ENCODE results near the gene ENSA. TPM values are rescaled to one million over a fixed set of nuclear protein-coding genes. Genes with fewer than 3 reads are reported as not detected.

The ENSA gene
- total and polyA plus RNA-seq, 2 donors from 2014 or later = 172 to 193 TPM

GRCh38 chr1:150579110-150579944 is 50.1 kb downstream of the ENSA start, which contains the start of gene MCL1:
TSS of gene MCL1 (minus strand) at chr1:150579610. CDS start at chr1:150579530, 80 bp downstream.
- FAIRE-seq = no peak
- H3K27ac ChIP-seq (ENCODE audit: low read depth in 2 of 2, low read length in 2 of 2) = peak within 1 kb of the TSS; percentile 100
- no peaks in the 10 kb centered on the region for H3K27me3 ChIP-seq (ENCODE audit: control insufficient read depth, insufficient read depth, low read length)
- peak; percentile 19 for TF ChIP-seq CTCF (IDR thresholded peaks at IDR 0.05; ENCODE audit: borderline replicate concordance, extremely low read depth, insufficient read depth)
- DNase-seq = peak; percentile 96 to 98 (median 97)
- H3K9me3 ChIP-seq (ENCODE audit: control insufficient read depth in 2 of 3, insufficient read depth in 1 of 3, low read length in 3 of 3) = no peaks in the 10 kb centered on the region
- peak within 1 kb of the TSS; percentile 98 to 100 (median 98) for H3K9ac ChIP-seq (ENCODE audit: low read length in 3 of 3)
- peak within 1 kb of the TSS; percentile 96 to 99 (median 97) for H3K4me3 ChIP-seq (ENCODE audit: low read length in 3 of 3)
- peaks cover 14 to 44% (median 24%) of the 10 kb centered on the region in 3 donors for H3K36me3 ChIP-seq (ENCODE audit: control insufficient read depth in 2 of 3, insufficient read depth in 3 of 3, low read length in 3 of 3)
- intact Hi-C loops (cut with DNase I) = loop anchor here (10.0 kb wide), 1 partner anchor 45 kb away; the partner anchor contains the start of gene ENSA
- peaks cover 10 to 25% (median 11%) of the 10 kb centered on the region in 3 donors for H3K4me1 ChIP-seq (ENCODE audit: control insufficient read depth in 2 of 3, insufficient read depth in 2 of 3, low read depth in 1 of 3, low read length in 3 of 3)

GRCh38 chr1:150578272-150579109 is 50.9 kb downstream of the ENSA start:
- FAIRE-seq = no peak
- no peak for TF ChIP-seq CTCF (IDR thresholded peaks at IDR 0.05; ENCODE audit: borderline replicate concordance, extremely low read depth, insufficient read depth)
- Histone ChIP-seq H3K9me3 (ENCODE audit: control insufficient read depth in 2 of 3, insufficient read depth in 1 of 3, low read length in 3 of 3) (no peaks in the 10 kb centered on the region), H3K27ac (ENCODE audit: low read depth in 2 of 2, low read length in 2 of 2) (peak overlapping the region; percentile 100), H3K4me1 (ENCODE audit: control insufficient read depth in 2 of 3, insufficient read depth in 2 of 3, low read depth in 1 of 3, low read length in 3 of 3) (peaks cover 10 to 26% (median 11%) of the 10 kb centered on the region in 3 donors), H3K9ac (ENCODE audit: low read length in 3 of 3) (peak overlapping the region; percentile 98 to 100 (median 98)), H3K4me3 (ENCODE audit: low read length in 3 of 3) (peak overlapping the region; percentile 96 to 99 (median 97)), H3K36me3 (ENCODE audit: control insufficient read depth in 2 of 3, insufficient read depth in 3 of 3, low read length in 3 of 3) (peaks cover 14 to 48% (median 29%) of the 10 kb centered on the region in 3 donors), H3K27me3 (ENCODE audit: control insufficient read depth, insufficient read depth, low read length) (no peaks in the 10 kb centered on the region)
- DNase-seq = peak; percentile 62 to 91 (median 79)
- intact Hi-C loops (cut with DNase I) = loop anchor here (10.0 kb wide), 1 partner anchor 46 kb away; the partner anchor contains the start of gene ENSA

GRCh38 chr1:150577557-150578271 is 51.7 kb downstream of the ENSA start:
- H3K27me3 ChIP-seq (ENCODE audit: control insufficient read depth, insufficient read depth, low read length) = no peaks in the 10 kb centered on the region
- DNase-seq (peak in 2 of 5 donors; percentile 48 to 61), FAIRE-seq (no peak)
- H3K9ac ChIP-seq (ENCODE audit: low read length in 3 of 3) = peak overlapping the region; percentile 98 to 100 (median 98)
- no peak for TF ChIP-seq CTCF (IDR thresholded peaks at IDR 0.05; ENCODE audit: borderline replicate concordance, extremely low read depth, insufficient read depth)
- peaks cover 10 to 30% (median 15%) of the 10 kb centered on the region in 3 donors for H3K4me1 ChIP-seq (ENCODE audit: control insufficient read depth in 2 of 3, insufficient read depth in 2 of 3, low read depth in 1 of 3, low read length in 3 of 3)
- intact Hi-C loops (cut with DNase I) = loop anchor here (10.0 kb wide), 1 partner anchor 47 kb away; the partner anchor contains the start of gene ENSA
- peak overlapping the region; percentile 100 for H3K27ac ChIP-seq (ENCODE audit: low read depth in 2 of 2, low read length in 2 of 2)
- peaks cover 14 to 56% (median 36%) of the 10 kb centered on the region in 3 donors for H3K36me3 ChIP-seq (ENCODE audit: control insufficient read depth in 2 of 3, insufficient read depth in 3 of 3, low read length in 3 of 3)
- no peaks in the 10 kb centered on the region for H3K9me3 ChIP-seq (ENCODE audit: control insufficient read depth in 2 of 3, insufficient read depth in 1 of 3, low read length in 3 of 3)
- H3K4me3 ChIP-seq (ENCODE audit: low read length in 3 of 3) = peak overlapping the region; percentile 96 to 99 (median 97)
